ENCODE results near the gene SHCBP1L.

DNA sequence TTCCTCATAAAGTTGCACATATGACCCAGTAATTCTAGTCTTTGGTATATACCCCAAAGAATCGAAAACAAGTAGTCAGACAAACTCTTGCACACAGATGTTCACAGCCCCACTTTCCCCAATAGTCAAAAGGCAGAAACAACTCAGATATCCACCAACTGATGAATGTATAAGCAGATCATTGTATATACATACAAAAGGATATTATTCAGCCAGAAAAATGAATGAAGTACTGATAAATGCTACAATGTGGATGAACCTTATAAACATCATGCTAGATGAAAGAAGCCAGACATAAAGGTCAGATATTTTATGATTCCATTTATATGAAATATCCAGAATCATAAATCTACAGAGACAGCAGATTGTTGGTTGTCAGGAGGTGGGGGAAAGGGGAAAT lies 27.3 kb downstream of the SHCBP1L start:
- no peak for TF ChIP-seq POLR2A (IDR thresholded peaks at IDR 0.05)
- TF ChIP-seq, protein P1, sequence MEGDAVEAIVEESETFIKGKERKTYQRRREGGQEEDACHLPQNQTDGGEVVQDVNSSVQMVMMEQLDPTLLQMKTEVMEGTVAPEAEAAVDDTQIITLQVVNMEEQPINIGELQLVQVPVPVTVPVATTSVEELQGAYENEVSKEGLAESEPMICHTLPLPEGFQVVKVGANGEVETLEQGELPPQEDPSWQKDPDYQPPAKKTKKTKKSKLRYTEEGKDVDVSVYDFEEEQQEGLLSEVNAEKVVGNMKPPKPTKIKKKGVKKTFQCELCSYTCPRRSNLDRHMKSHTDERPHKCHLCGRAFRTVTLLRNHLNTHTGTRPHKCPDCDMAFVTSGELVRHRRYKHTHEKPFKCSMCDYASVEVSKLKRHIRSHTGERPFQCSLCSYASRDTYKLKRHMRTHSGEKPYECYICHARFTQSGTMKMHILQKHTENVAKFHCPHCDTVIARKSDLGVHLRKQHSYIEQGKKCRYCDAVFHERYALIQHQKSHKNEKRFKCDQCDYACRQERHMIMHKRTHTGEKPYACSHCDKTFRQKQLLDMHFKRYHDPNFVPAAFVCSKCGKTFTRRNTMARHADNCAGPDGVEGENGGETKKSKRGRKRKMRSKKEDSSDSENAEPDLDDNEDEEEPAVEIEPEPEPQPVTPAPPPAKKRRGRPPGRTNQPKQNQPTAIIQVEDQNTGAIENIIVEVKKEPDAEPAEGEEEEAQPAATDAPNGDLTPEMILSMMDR (IDR thresholded peaks at IDR 0.05) = no peak

Measured in uterus (tissue), 2 donors.